ENCODE data around the gene GRHL1.

GRHL1 gene

DNA sequence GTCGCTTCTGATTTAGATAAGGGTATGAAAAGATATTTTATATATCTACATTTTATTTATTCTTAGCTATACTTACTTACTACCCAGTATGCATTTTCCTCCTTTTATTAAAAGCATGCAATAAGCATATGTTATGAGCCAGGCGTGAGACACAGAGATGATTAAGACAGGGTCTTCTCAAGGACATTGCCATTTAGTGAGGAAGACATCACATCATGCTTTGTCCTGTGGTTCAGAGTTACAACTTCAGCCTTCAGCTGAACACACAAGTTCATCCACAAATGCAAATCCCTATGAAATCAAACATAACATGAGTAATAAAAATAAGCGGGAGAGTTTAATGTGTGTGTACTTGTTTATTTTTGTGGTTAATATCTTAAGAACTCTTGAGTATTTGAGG is 30.2 kb downstream of the GRHL1 start:
- Histone ChIP-seq H3K36me3 (no peaks in the 10 kb centered on the region), H3K4me1 (peaks cover 0 to 47% (median 25%) of the 10 kb centered on the region in 4 donors), H3K4me3 (no peak overlapping the region), H3K27me3 (no peaks in the 10 kb centered on the region), H3K27ac (peak overlapping the region; percentile 40 to 53), H3K9me3 (no peaks in the 10 kb centered on the region)
- no peak for DNase-seq
- intact Hi-C loops (cut with DNase I; ENCODE audit: low total_unique reads): no loop called here
- TF ChIP-seq, protein P1, sequence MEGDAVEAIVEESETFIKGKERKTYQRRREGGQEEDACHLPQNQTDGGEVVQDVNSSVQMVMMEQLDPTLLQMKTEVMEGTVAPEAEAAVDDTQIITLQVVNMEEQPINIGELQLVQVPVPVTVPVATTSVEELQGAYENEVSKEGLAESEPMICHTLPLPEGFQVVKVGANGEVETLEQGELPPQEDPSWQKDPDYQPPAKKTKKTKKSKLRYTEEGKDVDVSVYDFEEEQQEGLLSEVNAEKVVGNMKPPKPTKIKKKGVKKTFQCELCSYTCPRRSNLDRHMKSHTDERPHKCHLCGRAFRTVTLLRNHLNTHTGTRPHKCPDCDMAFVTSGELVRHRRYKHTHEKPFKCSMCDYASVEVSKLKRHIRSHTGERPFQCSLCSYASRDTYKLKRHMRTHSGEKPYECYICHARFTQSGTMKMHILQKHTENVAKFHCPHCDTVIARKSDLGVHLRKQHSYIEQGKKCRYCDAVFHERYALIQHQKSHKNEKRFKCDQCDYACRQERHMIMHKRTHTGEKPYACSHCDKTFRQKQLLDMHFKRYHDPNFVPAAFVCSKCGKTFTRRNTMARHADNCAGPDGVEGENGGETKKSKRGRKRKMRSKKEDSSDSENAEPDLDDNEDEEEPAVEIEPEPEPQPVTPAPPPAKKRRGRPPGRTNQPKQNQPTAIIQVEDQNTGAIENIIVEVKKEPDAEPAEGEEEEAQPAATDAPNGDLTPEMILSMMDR (IDR thresholded peaks at IDR 0.05): no peak

DNA sequence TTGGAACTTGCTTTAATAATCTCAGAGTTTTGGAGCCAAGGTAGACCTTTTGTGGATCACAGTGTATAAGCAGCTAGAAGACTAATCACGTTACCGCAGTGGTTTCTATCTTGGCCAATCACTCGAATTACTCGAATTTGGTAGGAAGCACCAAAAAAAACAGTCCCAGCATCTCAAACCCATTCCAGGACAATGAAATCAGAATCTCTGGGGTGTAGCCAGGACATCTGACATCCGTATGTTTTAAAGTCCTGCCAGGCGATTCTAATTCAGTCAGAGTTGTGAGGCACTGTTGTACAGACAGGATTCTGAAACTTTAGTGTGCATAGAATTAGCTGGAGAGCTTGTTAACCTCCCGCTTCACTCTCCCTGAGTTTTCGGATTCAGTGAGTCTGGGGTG is 30.8 kb downstream of the GRHL1 start:
- Histone ChIP-seq H3K27me3 (no peaks in the 10 kb centered on the region), H3K9me3 (no peaks in the 10 kb centered on the region), H3K4me1 (peaks cover 0 to 44% (median 24%) of the 10 kb centered on the region in 4 donors), H3K36me3 (no peaks in the 10 kb centered on the region), H3K27ac (peak overlapping the region; percentile 40 to 53), H3K4me3 (no peak overlapping the region)
- intact Hi-C loops (cut with DNase I; ENCODE audit: low total_unique reads): no loop called here
- TF ChIP-seq, protein P1 (IDR thresholded peaks at IDR 0.05): no peak
- DNase-seq: no peak

DNA sequence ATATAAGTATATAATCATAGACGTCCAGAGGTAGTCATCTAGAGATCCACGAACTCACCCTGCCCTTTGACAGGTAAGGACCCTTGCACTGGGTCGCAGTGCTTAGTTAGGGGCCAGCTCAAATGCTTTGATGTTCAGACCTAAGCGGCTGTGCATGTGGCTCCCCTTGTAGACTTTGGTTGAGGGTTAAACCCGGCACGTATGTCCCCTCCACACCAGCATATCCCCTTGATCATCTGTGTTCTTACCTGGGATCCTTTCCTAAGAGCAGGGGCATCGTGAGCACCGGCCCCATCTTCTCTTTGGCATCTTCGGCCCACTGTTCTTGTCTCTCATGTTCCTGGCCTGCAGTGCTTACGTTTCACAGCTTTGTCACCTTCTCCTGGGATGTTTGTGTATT is 31.4 kb downstream of the GRHL1 start:
- no peak for DNase-seq
- no peaks in the 10 kb centered on the region for H3K9me3 ChIP-seq
- intact Hi-C loops (cut with DNase I; ENCODE audit: low total_unique reads): no loop called here
- H3K36me3 ChIP-seq: no peaks in the 10 kb centered on the region
- H3K4me1 ChIP-seq: peaks cover 0 to 48% (median 26%) of the 10 kb centered on the region in 4 donors
- no peak overlapping the region for H3K4me3 ChIP-seq
- TF ChIP-seq, protein P1 (IDR thresholded peaks at IDR 0.05): no peak
- peak overlapping the region; percentile 40 to 53 for H3K27ac ChIP-seq
- H3K27me3 ChIP-seq: no peaks in the 10 kb centered on the region

DNA sequence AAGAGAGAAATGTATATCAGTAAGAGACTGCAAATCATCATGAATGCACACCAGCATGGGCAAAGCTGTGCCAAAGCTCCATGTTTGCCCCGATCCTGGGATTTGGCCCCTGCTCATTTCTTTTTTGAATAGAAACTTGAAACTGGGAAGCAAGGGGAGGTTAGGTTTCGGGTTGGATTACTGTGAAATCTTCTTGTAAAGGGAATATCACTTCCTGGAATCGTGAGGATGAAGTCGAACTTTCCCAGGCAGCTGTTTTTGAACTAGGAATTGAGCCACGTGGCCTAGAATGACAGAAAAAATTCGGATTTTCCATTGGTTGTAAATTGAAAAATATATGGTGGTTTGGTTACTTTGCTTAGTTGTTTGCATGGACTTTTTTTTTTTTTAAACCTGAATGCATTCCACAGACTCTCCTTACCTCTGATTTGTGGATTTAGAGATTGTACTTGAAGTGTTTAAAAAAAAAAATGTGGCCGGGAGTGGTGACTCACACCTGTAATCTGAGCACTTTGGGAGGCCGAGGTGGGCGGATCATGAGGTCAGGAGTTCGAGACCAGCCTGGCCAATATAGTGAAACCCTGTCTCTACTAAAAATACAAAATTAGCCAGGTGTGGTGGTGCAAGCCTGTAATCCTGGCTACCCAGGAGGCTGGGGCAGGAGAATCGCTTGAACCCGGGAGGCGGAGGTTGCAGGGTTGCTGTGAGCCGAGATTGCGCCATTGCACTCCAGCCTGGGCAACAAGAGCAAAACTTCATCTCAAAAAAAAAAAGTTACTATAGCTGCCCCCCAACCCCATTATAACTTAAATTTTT is 32.1 kb downstream of the GRHL1 start:
- Histone ChIP-seq H3K27ac (peak overlapping the region; percentile 67 to 68), H3K4me3 (no peak overlapping the region), H3K9me3 (no peaks in the 10 kb centered on the region), H3K4me1 (peaks cover 0 to 48% (median 26%) of the 10 kb centered on the region in 4 donors), H3K36me3 (no peaks in the 10 kb centered on the region), H3K27me3 (no peaks in the 10 kb centered on the region)
- TF ChIP-seq, protein P1 (IDR thresholded peaks at IDR 0.05): no peak
- intact Hi-C loops (cut with DNase I; ENCODE audit: low total_unique reads): loop anchor here (2.0 kb wide), 1 partner anchor 65 kb away; no protein-coding TSS in a partner anchor
- no peak for DNase-seq

DNA sequence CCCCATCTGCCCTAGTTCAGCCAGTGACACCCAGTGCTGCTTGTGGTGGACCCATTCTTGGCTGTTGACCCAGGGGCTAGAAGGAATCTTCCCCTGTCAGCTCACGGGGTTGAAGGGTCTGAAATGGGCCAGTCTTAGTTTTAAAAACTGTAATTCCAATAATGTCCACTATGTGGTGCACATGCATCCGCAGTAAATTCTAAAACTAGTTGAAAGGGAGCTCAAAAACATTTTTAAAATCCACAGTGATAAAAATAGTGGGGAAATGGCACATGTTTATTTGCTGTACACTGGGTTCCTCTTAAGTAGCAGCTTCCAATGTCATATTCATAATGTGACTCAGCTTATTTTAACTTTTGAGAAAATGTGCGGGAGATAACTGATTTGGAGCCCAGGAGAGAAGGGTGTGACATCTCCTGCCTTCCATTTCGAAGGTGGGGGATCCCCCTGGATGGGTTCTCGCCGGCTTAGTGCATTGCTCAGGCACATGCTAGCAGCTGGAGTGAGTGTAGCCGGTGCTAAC is 32.8 kb downstream of the GRHL1 start:
- H3K27me3 ChIP-seq: no peaks in the 10 kb centered on the region
- H3K27ac ChIP-seq: peak overlapping the region; percentile 67 to 68
- intact Hi-C loops (cut with DNase I; ENCODE audit: low total_unique reads): loop anchor here (2.0 kb wide), 1 partner anchor 65 kb away; no protein-coding TSS in a partner anchor
- no peaks in the 10 kb centered on the region for H3K9me3 ChIP-seq
- no peak for DNase-seq
- H3K4me1 ChIP-seq: peaks cover 0 to 48% (median 26%) of the 10 kb centered on the region in 4 donors
- no peak overlapping the region for H3K4me3 ChIP-seq
- no peaks in the 10 kb centered on the region for H3K36me3 ChIP-seq
- TF ChIP-seq, protein P1 (IDR thresholded peaks at IDR 0.05): peak; percentile 81 to 89
